GM21786 (cell line): ENCODE measurements around the gene PROP1.
"Not testable (repeated sequence)": the region's sequence is repeated elsewhere in the genome, so short reads cannot be mapped to it uniquely, and the experiment has no call there.

ENCODE experiments used
- ATAC-seq: cut with Tn5 transposase; IDR thresholded peaks from one replicate; pipeline ENCODE4 v1.9.1; 2021; ENCODE audit not compliant: unreplicated experiment

Gene PROP1

DNA sequence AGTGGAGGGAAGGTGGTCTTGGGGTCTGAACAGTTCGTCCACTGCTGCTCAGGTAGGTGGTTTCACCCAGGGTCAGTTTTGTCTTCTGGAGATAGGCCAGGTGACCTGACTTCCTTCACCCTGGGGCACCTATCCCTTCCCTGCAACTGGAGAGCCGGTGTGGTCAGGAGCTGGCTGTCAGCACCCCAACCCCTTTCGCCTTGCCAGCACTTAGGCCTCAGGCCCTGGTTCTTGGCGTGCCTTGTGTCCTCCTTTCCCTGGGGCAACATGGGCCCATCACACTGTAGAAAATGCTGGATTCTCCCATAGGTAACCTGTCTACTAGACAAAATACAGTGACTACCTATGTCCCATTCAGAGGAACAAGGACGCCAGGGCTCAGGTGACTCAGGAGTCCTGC lies 13.1 kb downstream of the PROP1 start:
- no peak for ATAC-seq

DNA sequence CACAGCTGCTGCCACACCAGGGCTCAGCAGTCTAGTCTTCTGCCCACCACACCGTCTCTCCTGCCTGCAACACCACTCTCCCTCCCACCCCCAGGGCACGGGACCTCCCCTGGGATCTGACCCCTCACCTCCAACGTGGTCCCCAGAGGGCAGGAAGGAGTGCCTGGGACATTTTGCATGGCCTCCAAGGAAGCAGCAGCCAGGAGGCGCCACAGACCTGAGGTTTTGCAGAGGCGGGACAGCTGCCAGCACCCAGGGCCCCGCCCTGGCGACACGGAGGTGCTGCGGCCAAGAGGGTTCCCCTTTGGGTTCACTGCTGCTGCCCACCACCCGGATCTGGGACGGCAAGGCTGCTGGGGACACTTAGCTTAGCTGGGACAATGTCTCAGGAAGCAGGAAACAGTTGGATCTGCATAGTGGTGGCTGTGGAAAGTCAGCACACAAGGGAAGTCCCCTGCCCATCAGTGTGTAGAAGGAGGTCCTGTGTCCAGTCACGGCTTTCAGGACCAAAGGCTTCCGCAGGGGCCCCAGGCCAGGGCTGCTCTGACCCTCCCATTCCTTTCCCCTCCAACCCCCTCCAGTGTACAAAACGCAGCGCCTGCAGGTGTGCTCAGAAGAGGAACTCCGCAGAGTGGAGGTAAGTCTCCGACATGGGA lies 13.8 kb downstream of the PROP1 start:
- ATAC-seq = no peak

GRCh38 chr5:177981296-177982071 lies 14.6 kb downstream of the PROP1 start:
- no peak for ATAC-seq

DNA sequence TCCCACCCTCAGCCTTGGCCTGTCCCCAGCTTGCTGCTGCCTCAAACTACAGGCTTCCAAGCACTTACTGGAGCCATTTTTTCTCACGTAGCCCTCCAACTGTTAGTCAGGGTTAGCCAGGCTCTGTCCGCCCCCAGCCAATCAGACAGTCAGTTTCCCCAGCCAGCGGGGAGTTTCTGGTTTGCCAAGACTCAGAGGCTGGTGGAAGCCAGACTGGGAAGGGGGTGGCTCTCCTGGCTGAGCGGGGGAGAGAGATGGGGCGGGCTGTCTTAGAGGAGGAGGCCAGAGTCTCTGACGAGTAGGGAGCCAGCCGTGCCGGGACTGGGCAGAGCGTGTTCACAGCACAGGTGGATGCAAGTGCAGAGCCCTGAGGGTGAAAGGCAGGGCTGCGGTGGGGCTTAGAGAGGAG lies 15.3 kb downstream of the PROP1 start:
- ATAC-seq = no peak

- ATAC-seq = not testable (repeated sequence)
Observed at GRCh38 chr5:177977600-177977999, 18.4 kb downstream of the PROP1 start.

- no peak for ATAC-seq
Observed at GRCh38 chr5:177973066-177973635, 22.9 kb downstream of the PROP1 start.

GRCh38 chr5:177972613-177973012 lies 23.4 kb downstream of the PROP1 start:
- ATAC-seq = no peak

DNA sequence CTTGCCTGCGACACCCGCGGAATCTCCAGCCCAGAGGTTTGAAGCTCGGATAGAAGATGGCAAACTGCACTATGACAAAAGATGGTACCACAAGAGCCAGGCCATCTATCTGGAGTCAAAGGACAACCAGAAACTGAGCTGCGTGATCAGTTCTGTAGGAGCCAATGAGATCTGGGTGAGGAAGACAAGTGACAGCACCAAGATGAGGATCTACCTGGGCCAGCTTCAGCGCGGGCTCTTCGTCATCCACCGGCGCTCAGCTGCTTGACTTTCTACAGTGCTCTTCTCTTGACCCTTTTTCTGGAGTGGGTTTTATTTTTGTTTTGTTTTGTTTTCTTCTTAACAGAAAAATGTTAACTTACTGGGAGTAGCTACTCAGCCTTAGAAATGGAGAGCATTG lies 24.0 kb downstream of the PROP1 start:
- ATAC-seq = not testable (repeated sequence)

- no peak for ATAC-seq
Observed at GRCh38 chr5:177968661-177969211, 27.3 kb downstream of the PROP1 start.

GRCh38 chr5:177967221-177967887 lies 28.7 kb downstream of the PROP1 start:
- no peak for ATAC-seq

DNA sequence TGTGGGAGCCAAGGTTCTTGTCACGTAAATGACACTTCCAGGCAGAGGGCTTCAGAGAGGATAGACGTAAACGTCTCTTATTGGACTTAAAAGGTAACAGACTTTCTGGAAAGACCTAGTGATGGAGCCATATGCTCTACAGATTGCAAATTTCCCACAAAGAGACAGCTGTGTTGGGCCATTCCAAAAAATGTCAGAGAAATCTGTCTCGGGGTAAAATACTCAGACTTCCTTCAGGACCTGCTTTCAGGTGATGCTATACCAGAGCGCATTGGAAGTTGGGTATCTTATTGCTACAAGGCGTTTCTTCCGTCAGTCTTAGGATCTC lies 29.2 kb downstream of the PROP1 start:
- ATAC-seq = no peak

DNA sequence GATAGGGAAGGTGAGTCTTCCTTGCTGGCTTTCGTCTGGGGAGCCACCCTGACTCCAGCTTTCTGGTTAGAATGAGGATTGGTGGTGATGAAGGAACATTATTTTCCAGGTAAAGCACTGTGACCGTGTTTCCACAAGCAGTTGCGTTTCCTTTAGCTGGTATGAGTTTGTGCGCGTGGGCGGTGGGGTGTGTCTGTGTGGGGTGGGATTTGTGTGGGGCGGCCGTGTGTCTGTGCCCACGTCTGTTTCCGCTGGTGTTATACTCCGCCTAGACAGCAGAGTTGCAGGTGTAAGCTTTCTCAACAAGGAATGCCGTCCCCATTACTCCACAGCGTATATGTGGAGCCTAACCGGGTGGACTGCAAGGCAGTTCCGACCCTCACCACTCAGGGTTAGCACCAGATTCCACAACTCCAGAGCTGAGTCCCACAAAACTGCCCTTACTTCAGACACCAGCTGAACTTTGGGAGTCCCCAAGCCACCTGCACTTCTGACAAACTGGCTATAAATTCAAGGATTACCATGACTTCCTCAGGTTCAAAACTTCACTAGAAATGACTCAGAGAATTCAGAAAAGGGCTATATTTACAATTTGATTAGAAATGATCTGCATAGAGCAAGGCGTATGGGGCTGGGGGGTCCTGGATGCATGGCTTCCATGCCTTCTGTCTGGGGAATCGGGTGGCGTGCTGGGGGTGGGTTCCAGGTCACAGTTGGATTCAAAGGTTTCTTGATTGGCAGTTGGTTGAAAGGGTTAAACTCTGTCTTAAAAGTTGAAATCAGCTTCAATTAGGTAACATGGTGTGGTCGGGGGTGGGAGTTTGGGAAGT lies 29.8 kb downstream of the PROP1 start:
- ATAC-seq = no peak

GRCh38 chr5:177964471-177964870 lies 31.6 kb downstream of the PROP1 start:
- ATAC-seq = no peak

DNA sequence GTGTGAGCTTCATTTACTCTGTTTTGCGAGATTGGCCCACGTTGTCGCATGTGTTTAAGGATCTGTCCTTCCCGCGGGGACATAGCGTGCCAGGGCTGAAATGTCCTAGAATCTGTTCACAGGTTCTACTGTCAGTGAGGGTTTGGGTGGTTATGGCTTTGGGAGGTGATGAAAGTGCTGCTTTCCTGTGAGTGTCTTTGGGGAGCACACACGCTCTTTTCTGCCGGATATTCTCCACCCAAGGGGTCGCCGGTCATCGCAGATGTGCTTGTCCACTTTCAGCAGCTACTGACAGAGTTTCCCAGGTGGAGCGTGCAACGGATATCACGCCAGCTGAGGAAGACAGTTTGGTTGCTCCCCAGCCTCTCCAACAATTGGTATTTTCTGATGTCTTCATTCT lies 32.1 kb downstream of the PROP1 start:
- no peak for ATAC-seq

GRCh38 chr5:177959315-177959714 lies 36.7 kb downstream of the PROP1 start:
- no peak for ATAC-seq

GRCh38 chr5:177958696-177959095 lies 37.3 kb downstream of the PROP1 start:
- no peak for ATAC-seq

DNA sequence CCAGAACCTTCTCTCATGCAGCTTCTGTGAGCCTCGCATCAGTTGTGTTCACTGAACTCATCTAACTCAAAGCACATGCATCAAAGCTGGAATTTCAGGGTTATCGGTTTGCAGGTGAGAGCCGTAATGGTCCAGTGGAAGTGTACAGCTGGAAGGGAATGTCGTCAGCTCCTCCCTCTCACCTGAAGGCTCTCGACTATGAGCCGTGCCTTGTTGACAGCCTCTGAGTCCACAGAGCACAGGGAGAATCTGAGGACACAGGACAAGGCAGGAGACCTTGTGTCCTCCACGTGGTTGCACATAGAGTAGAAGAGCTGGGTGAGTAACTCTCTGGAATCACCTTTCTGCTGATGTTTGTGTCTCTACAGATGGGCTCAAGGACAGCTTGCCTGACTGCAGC lies 38.8 kb downstream of the PROP1 start:
- no peak for ATAC-seq

GRCh38 chr5:177953101-177953500 lies 42.9 kb downstream of the PROP1 start:
- not testable (repeated sequence) for ATAC-seq

DNA sequence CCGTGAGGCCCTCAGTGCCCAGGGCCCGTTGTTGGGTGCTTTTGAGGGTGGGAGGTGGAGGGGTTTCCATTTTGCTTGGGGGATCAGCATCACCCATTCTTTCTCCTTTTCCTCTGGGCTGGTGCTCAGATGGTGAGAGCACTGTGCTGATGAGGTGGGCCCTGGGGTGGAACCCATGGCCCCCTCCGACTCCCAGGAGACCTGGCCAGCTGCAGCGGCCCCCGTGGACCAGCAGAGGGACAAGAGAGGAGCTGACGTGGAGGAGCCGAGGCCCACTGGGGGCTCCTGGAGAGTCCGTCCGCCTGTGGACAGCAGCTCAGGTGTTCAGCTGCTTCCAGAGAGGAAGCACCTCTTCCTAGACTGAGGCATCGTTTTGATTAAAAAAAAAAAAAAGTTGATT lies 46.4 kb downstream of the PROP1 start:
- ATAC-seq = not testable (repeated sequence)

DNA sequence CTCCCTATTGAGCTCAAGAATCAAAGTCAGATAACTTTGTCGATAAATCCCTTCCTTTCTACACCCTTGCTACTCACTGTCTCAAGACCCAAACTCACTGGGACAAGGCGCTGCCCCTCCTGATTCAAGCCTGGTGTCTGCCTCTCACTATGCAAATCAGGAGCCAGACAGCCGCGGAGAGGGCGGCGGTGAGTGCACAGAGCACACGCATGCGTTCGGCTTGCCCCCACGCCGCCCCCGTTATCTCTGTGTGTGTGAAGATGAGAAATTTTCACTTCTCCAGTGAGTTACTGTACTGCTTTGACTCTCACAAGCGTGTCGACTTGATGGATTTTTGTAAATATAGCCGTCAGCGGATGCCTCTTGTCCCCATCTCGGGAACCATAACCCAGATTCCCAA lies 47.0 kb downstream of the PROP1 start:
- ATAC-seq = peak; percentile 47

- not testable (repeated sequence) for ATAC-seq
Observed at GRCh38 chr5:177947912-177948311, 48.1 kb downstream of the PROP1 start.
